ENCODE results near the gene ZC3H7A.

Gene ZC3H7A

DNA sequence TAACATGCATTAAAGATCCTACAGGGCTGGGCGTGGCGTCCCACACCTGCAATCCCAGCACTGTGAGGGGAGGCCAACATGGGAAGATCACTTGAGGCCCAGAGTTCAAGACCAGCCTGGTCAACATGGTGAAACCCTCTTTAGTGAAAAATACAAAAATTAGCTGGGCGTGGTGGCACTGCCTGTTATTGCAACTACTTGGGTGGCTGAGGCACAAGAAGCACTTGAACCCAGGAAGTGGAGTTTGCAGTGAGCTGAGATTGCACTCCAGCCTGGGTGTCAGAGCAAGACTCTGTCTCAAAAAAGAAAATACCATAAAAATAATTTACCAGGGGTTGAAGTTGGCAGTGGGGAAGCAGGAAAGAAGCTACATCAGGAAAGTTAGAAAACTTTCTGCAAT, 67.3 kb downstream of the ZC3H7A start:
- no peak for TF ChIP-seq CTCF (IDR thresholded peaks at IDR 0.05)

- TF ChIP-seq CTCF (IDR thresholded peaks at IDR 0.05) = no peak
Observed at GRCh38 chr16:11727796-11728543, 69.1 kb downstream of the ZC3H7A start.

DNA sequence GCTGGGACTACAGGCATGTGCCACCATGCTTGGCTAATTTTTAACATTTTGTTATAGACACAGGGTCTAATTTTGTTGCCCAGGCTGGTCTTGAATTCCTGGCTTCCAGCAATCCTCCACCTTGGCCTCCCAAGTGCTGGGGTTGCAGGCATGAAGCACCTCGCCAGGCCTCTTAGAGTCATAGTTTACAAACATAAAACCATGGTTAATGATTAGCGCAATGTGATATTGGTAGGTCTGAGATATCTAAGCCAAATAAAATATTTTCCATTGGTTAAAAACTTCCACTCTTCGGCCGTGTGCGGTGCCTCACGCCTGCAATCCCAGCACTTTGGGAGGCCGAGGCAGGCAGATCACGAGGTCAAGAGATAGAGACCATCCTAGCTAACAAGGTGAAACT, 71.0 kb downstream of the ZC3H7A start:
- no peak for TF ChIP-seq CTCF (IDR thresholded peaks at IDR 0.05)

GRCh38 chr16:11725457-11725856, 71.6 kb downstream of the ZC3H7A start:
- no peak for TF ChIP-seq CTCF (IDR thresholded peaks at IDR 0.05)

- no peak for TF ChIP-seq CTCF (IDR thresholded peaks at IDR 0.05)
Observed at GRCh38 chr16:11722468-11722808, 74.6 kb downstream of the ZC3H7A start.

DNA sequence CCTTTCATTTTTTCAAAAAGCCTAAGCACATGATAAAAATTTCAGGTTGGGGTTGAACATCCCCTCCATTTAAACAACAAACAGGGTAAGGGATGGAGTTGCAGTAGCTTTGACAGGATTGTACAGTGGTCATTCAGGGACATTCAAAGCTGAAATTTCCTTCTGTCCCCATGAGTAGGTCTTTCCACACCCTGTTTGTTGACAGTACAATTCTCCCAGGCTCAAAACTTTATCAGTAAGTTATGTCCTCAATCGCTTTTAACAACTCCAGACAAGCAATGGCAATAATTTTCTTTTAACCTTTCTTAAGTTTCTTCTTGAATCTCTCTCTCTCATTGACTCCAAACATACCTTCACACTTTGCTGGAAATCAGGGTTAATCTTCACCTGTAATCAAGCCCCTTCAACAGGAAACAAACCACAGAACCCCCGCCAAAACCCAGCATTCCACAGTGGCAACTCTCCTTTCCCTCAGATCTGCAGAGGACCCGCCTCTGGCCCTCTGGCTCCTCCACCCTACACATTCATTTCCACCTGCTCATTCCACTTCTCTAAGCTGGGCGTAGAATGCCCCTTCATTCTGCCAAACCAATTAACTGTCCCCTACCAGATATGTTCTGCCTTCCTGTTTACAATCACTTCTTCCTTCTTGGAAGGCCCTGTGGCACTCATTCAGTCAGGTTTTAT, 75.1 kb downstream of the ZC3H7A start:
- no peak for TF ChIP-seq CTCF (IDR thresholded peaks at IDR 0.05)

DNA sequence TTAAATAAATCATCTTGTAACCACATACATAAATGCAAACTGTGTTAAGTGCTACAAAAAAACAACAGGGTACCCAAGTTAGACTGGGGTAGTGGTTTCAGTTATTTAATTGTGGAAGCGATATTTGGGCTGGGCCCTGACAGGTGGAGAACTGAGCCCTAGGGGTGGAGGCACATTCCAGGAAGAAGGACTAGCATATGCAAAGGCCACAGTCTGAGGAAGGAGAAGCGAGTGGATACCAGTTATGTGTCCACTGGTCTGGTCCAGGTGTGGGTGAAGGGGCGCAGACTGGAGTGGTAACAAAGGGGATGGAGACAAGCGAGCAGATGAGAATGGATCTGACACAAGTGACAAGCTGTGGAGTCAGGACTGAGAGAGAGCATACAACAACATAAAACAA, 77.3 kb downstream of the ZC3H7A start:
- TF ChIP-seq CTCF (IDR thresholded peaks at IDR 0.05) = no peak
